B cell (primary cell): ENCODE data around the gene PPIL1.

Source experiments
- EZH2 ChIP-seq: IDR thresholded peaks from 2 replicates; pipeline ENCODE4 v1.6.1; 2012; ENCODE audit warnings: borderline replicate concordance, low read depth, mild to moderate bottlenecking, moderate library complexity, low read length; ENCODE audit not compliant: insufficient read depth, poor library complexity, severe bottlenecking
- TF ChIP-seq, protein P1 (sequence below): fragments of 200-600 bp; IDR thresholded peaks from one replicate; pipeline ENCODE4 v1.8.0; 2022; ENCODE audit warnings: antibody characterized with exemption, mild to moderate bottlenecking

GRCh38 chr6:36912030-36912454, 37.4 kb upstream of the PPIL1 start:
- TF ChIP-seq, protein P1, sequence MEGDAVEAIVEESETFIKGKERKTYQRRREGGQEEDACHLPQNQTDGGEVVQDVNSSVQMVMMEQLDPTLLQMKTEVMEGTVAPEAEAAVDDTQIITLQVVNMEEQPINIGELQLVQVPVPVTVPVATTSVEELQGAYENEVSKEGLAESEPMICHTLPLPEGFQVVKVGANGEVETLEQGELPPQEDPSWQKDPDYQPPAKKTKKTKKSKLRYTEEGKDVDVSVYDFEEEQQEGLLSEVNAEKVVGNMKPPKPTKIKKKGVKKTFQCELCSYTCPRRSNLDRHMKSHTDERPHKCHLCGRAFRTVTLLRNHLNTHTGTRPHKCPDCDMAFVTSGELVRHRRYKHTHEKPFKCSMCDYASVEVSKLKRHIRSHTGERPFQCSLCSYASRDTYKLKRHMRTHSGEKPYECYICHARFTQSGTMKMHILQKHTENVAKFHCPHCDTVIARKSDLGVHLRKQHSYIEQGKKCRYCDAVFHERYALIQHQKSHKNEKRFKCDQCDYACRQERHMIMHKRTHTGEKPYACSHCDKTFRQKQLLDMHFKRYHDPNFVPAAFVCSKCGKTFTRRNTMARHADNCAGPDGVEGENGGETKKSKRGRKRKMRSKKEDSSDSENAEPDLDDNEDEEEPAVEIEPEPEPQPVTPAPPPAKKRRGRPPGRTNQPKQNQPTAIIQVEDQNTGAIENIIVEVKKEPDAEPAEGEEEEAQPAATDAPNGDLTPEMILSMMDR, result no peak
- TF ChIP-seq EZH2, result no peak
